ENCODE measurements around the gene AP5Z1. TPM values are rescaled to one million over a fixed set of nuclear protein-coding genes. Genes with fewer than 3 reads are reported as not detected.
A peak's percentile ranks its signal among the peaks of the same experiment; 100 is the strongest.

Gene AP5Z1
- total and polyA plus RNA-seq, 2 of the 4 experiments (the other 2 are of a cell fraction), result 9.7 to 38.7 TPM

DNA sequence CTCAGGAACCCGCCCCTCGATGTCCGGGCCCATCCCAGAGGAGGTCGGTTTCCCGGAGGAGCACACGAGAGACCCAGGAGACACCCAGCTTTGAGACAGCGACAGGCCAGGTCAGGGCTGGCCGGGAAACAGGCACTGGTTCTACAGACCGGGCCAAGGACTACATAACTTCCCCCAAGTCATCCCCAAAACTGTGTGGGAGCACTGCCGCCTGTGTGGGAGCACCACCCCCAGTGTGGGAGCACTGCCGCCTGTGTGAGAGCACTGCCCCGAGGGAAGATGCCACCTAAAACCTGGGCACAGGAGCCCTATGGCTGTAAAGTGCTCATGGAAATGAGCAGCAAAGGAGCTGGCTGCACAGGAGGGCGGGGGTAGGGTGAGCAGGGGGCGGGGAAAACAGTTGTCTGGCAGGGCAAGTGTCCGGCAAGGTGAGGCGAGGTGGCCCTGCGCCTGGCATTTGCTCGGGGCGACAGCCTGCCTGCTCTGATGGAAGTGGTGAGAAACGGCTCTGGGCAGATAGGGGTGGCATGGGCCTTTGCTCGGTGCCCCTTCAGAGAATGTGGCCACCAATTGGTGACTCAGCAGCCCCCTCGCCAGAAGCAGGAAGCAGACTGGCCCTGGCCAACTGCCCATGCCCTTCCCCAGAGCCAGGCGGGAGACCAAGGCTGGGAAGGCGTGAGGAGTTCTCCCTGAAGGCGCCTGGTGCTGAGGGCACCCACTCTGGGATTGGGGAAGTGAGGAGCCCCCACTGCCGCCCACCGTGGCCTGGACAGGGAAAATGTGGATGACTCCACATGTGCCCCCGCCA is 60.2 kb downstream of the AP5Z1 start:
- Histone ChIP-seq H3K14ac (replicated peaks; ENCODE audit: low read depth, low read length) (no peak overlapping the region), H3K36me3 (ENCODE audit: control insufficient read depth, insufficient read depth, low read length) (no peaks in the 10 kb centered on the region), H3K18ac (ENCODE audit: low read depth, low read length) (no peak overlapping the region), H3K4me3 (ENCODE audit: insufficient read depth, low read depth, low read length) (no peak overlapping the region), H3K4ac (ENCODE audit: low read depth, low read length) (no peak overlapping the region), H2BK15ac (ENCODE audit: low read depth, low read length) (no peak overlapping the region), H2BK120ac (ENCODE audit: low read depth, low read length) (no peak overlapping the region), H3K27ac (ENCODE audit: insufficient read depth, low read length) (no peak overlapping the region), H4K20me1 (ENCODE audit: insufficient read depth, low read length) (no peaks in the 10 kb centered on the region), H3K23ac (ENCODE audit: low read depth, low read length) (no peak overlapping the region), H3K9me3 (ENCODE audit: control insufficient read depth, insufficient read depth, low read length) (no peaks in the 10 kb centered on the region), H2AK9ac (replicated peaks; ENCODE audit: low read depth, low read length, poor library complexity) (no peak overlapping the region), H3K4me1 (ENCODE audit: control insufficient read depth, insufficient read depth, low read length) (no peaks in the 10 kb centered on the region), H4K8ac (ENCODE audit: low read depth in 2 of 2, low read length in 2 of 2) (no peak overlapping the region), H3K4me2 (ENCODE audit: low read depth, low read length) (no peak overlapping the region), H3K27me3 (ENCODE audit: control insufficient read depth, insufficient read depth, low read length) (peaks cover 1% of the 10 kb centered on the region; the same call in 1 of the 2 replicates), H3K56ac (ENCODE audit: extremely low read depth, insufficient read depth, low read length) (no peak overlapping the region), H2BK5ac (ENCODE audit: low read depth, low read length, poor library complexity, severe bottlenecking) (no peak overlapping the region), H3K9me1 (ENCODE audit: insufficient read depth, low read length) (no peaks in the 10 kb centered on the region), H2BK20ac (ENCODE audit: low read depth, low read length) (no peak overlapping the region), H4K5ac (ENCODE audit: low read depth, low read length) (no peak overlapping the region), H3K9ac (ENCODE audit: low read depth, low read length) (no peak overlapping the region), H2AFZ (replicated peaks; ENCODE audit: low read length, poor library complexity) (peak overlapping the region; percentile 58), H2AK5ac (ENCODE audit: low read depth, low read length) (no peak overlapping the region), H3K79me1 (ENCODE audit: low read depth in 1 of 2, low read length in 2 of 2) (no peaks in the 10 kb centered on the region), H4K91ac (ENCODE audit: insufficient read depth, low read depth, low read length) (no peak overlapping the region)
- TF ChIP-seq FOS (IDR thresholded peaks at IDR 0.05; ENCODE audit: low read depth, low read length), result no peak
- TF ChIP-seq ELK1 (IDR thresholded peaks at IDR 0.05; ENCODE audit: borderline replicate concordance, low read depth, low read length), result no peak
- no peak for TF ChIP-seq POLR2A (IDR thresholded peaks at IDR 0.05; ENCODE audit: low read depth, low read length)
- no peak for TF ChIP-seq BHLHE40 (IDR thresholded peaks at IDR 0.05; ENCODE audit: low read depth, low read length)
- TF ChIP-seq CHD1 (IDR thresholded peaks at IDR 0.05; ENCODE audit: low read depth, low read length), result no peak
- no peak for TF ChIP-seq RFX5 (IDR thresholded peaks at IDR 0.05; ENCODE audit: low read depth, low read length)
- TF ChIP-seq CEBPB (IDR thresholded peaks at IDR 0.05; ENCODE audit: low read depth, low read length), result no peak
- no peak for TF ChIP-seq SMC3 (IDR thresholded peaks at IDR 0.05; ENCODE audit: low read depth, low read length)
- no peak for TF ChIP-seq USF2 (IDR thresholded peaks at IDR 0.05; ENCODE audit: low read depth, low read length)
- no peak for TF ChIP-seq NFE2L2 (IDR thresholded peaks at IDR 0.05; ENCODE audit: low read depth, low read length)
- TF ChIP-seq MAFK (IDR thresholded peaks at IDR 0.05; ENCODE audit: low read depth, low read length), result no peak
- TF ChIP-seq CTCF (conservative IDR thresholded peaks at IDR 0.05; ENCODE audit: low read depth, low read length), result no peak
- TF ChIP-seq RCOR1 (IDR thresholded peaks at IDR 0.05; ENCODE audit: insufficient replicate concordance, low read length), result no peak
- intact Hi-C loops (cut with micrococcal nuclease) (no loop called here), in situ Hi-C loops (cut with MboI; ENCODE audit: low sequenced_read_pairs) (no loop called here), dilution Hi-C loops (cut with HindIII; ENCODE audit: low sequenced_read_pairs, unreplicated experiment) (no loop called here)
- ChIA-PET CTCF (no interaction called here), POLR2A (ENCODE audit: unreplicated experiment) (no interaction called here)
- 78% methylated on average over 3 of the region's 28 CpGs; no CpG with 5 or more reads in 1 of the 2 experiments for WGBS, 2 experiments (ENCODE audit: extremely low coverage in 2 of 2, insufficient read length in 1 of 2)
- ATAC-seq (ENCODE audit: low read depth) (no peak), DNase-seq (no peak)
- no TSS peak for BruUV-seq (replicated peaks)
